ENCODE data around the gene CBLN3.

DNA sequence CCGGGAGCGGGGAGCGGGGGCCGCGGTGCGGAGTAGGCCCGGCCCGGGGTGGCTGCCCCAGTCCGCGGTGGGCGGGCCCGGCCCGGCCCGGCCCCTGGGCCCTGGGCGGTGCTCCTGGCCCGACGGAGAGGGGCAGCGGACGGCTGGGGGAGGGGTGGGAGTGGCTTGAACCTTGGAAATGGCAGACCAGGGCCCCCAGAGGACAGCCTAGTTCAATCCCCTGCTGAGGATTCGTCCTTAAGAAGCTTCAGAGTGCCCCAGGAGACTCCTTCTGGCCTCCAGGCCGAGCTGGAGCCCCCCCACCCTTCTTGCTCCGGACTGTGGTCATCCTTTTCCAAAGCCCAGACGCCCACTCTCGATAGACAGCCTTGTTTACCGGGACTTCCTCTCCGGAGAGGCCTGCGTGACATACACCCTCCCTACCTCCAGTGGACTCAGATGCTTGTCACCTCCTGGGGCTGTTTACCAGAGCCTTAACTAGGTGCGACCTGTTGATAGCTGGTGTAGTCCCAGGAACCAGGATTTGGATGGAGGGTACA, 744 bp upstream of the CBLN3 start:
- no peak for TF ChIP-seq CTCF (IDR thresholded peaks at IDR 0.05)
- peak in 1 of 3 donors; percentile 7 for TF ChIP-seq POLR2A (IDR thresholded peaks at IDR 0.05)
